Prostate gland (tissue), 2 donors: Measurements from ENCODE around the gene FRYL.

Source experiments
- POLR2A ChIP-seq: fragments of 450-650 bp; IDR thresholded peaks from one replicate; pipeline ENCODE4 v1.6.1; 2016; ENCODE audit warnings: antibody characterized with exemption, mild to moderate bottlenecking
- TF ChIP-seq, protein P1 (sequence below), 4 experiments: fragments of 200-600 bp in 2 of 4; fragments of 450-650 bp in 2 of 4; sonication (generic) in 2 of 4; IDR thresholded peaks; 1 replicate in 3 of 4; 2 replicates in 1 of 4; pipeline ENCODE4 v1.5.1; 2016 to 2019; ENCODE audit warnings: antibody characterized with exemption in 4 of 4, mild to moderate bottlenecking in 2 of 4, moderate library complexity in 2 of 4

- TF ChIP-seq, protein P1, sequence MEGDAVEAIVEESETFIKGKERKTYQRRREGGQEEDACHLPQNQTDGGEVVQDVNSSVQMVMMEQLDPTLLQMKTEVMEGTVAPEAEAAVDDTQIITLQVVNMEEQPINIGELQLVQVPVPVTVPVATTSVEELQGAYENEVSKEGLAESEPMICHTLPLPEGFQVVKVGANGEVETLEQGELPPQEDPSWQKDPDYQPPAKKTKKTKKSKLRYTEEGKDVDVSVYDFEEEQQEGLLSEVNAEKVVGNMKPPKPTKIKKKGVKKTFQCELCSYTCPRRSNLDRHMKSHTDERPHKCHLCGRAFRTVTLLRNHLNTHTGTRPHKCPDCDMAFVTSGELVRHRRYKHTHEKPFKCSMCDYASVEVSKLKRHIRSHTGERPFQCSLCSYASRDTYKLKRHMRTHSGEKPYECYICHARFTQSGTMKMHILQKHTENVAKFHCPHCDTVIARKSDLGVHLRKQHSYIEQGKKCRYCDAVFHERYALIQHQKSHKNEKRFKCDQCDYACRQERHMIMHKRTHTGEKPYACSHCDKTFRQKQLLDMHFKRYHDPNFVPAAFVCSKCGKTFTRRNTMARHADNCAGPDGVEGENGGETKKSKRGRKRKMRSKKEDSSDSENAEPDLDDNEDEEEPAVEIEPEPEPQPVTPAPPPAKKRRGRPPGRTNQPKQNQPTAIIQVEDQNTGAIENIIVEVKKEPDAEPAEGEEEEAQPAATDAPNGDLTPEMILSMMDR (IDR thresholded peaks at IDR 0.05) = no peak
- TF ChIP-seq POLR2A = no peak
These were observed 24.7 kb upstream of the FRYL start for GRCh38 chr4:48804584-48805301.
